ENCODE data around the gene CYB561D1. TPM values are rescaled to one million over a fixed set of nuclear protein-coding genes. Genes with fewer than 3 reads are reported as not detected.

CYB561D1 gene
- total RNA-seq, 2 experiments from 2014 or later: 7.1 to 8.7 TPM

DNA sequence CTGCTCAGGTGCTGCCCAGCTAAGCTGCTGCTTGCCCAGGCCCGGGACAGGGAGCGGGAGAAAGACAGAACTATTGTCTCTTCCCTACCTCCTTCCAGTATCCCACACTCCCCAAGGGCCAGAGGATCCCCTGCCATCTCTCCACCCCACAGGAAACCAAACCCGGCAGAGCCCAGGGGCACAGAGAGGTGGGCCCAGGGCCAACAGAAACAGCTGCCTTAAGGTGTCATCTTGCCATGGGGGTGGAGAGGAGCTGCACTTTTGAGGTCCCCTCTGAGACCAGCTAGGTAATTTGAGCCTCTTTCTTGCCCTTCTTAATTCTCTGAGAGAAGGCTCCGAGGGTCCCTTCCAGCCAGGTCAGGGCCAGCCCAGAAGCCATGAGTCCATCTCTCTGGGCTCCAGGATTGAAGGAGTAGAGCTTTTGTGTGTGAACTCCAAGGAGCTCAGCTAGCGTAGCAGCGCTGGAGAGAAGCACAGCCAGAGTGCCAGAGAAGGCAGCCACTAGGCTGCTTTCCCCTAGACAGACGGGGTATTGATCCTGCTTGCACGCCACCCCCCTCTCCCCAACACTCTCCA lies 36.1 kb downstream of the CYB561D1 start:
- no peak overlapping the region for H3K4me3 Mint-ChIP-seq
- no peaks in the 10 kb centered on the region for H3K27me3 Mint-ChIP-seq
- ChIA-PET POLR2A (interaction anchor here (0.7 to 1.0 kb wide), 2 partner anchors 14 to 105 kb away, joined by 3 to 4 read pairs; no protein-coding TSS in a partner anchor), CTCF (interaction anchor here (0.7 to 21.9 kb wide), 10 partner anchors 8 to 253 kb away, joined by 3 to 864 read pairs (median 6); partner anchors contain the start of genes AMIGO1, ATXN7L2, CYB561D1 and GNAI3)
- intact Hi-C loops (cut with DNase I, micrococcal nuclease): no loop called here
- H3K9me3 Mint-ChIP-seq (ENCODE audit: low read depth): no peaks in the 10 kb centered on the region
- H3K4me1 Mint-ChIP-seq: peaks cover 22% of the 10 kb centered on the region
- H3K27ac Mint-ChIP-seq: no peak overlapping the region
- DNase-seq (no peak), ATAC-seq (no peak)
- H3K36me3 Mint-ChIP-seq (ENCODE audit: low read depth): no peaks in the 10 kb centered on the region

DNA sequence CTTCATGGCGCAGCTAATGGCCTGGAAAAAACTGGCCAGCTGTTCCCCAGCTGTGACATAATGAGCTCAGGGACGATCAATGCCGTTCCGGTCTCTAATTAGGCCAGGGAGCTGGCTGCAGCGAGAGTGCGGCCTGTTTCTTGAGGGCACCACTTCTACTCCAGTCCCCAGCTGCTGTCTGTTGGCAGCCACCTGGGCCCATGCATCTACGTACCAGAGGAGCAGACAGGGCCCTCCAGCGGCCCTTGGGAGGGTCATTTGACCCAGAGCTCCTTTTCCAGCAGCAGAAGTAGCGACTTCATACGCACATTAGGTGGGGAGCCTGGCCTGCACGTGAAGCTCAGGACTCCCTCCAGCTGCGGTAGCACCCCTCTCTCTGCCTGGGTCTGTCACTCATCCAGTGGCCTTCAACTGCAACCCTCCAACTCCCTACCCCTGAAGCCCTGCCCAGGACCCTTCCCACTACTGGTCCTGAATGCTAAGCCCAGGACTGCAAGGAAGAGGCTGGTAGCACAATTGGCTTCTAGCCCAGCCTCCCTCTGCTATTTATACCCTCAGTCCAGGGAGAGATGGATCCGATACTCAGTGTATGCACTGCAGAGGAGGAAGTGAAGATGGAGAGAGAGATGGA lies 36.7 kb downstream of the CYB561D1 start:
- Mint-ChIP-seq H3K36me3 (ENCODE audit: low read depth) (no peaks in the 10 kb centered on the region), H3K9me3 (ENCODE audit: low read depth) (no peaks in the 10 kb centered on the region), H3K4me1 (peaks cover 22% of the 10 kb centered on the region), H3K27ac (peak overlapping the region; percentile 49), H3K4me3 (no peak overlapping the region), H3K27me3 (no peaks in the 10 kb centered on the region)
- ChIA-PET CTCF (interaction anchor here (0.7 to 21.9 kb wide), 10 partner anchors 9 to 254 kb away, joined by 3 to 864 read pairs (median 9); partner anchors contain the start of genes AMIGO1, ATXN7L2, CYB561D1 and GNAI3), POLR2A (interaction anchor here (0.7 kb wide), 1 partner anchor 14 kb away, joined by 3 read pairs; no protein-coding TSS in a partner anchor)
- ATAC-seq (no peak), DNase-seq (no peak)
- intact Hi-C loops (cut with DNase I, micrococcal nuclease): no loop called here

DNA sequence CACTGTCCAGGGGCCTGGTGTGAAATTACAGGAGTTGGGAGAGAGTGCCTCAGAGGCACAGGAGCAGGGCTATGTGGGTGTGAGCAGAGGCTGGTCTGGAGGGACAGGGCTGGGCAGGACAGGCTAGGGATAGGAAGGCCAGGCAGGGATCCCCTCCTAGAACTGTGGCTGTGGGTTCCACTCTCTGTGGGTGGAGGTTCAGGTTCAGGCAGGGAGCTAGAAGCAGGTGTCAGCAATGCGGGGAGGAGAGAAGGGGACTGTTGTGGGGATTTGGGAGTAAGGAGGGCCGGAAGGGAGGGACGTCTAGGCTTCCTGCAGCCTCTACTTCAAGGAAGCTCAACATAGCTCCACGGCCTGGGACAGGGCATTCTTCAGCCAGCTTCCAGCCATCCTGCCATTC lies 37.5 kb downstream of the CYB561D1 start:
- H3K4me3 Mint-ChIP-seq: no peak overlapping the region
- H3K27me3 Mint-ChIP-seq: no peaks in the 10 kb centered on the region
- ATAC-seq: no peak
- H3K4me1 Mint-ChIP-seq: peaks cover 22% of the 10 kb centered on the region
- no peaks in the 10 kb centered on the region for H3K9me3 Mint-ChIP-seq (ENCODE audit: low read depth)
- POLR2A ChIA-PET: interaction anchor here (1.0 to 1.3 kb wide), 3 partner anchors 26 to 37 kb away, joined by 3 to 4 read pairs (median 3); partner anchors contain the start of gene CYB561D1
- DNase-seq: no peak
- no peaks in the 10 kb centered on the region for H3K36me3 Mint-ChIP-seq (ENCODE audit: low read depth)
- H3K27ac Mint-ChIP-seq: peak overlapping the region; percentile 49
- intact Hi-C loops (cut with DNase I, micrococcal nuclease): no loop called here
- CTCF ChIA-PET: interaction anchor here (0.6 to 21.9 kb wide), 34 partner anchors 9 to 780 kb away, joined by 3 to 864 read pairs (median 5); partner anchors contain the start of genes AHCYL1, AMIGO1, ATXN7L2 and CYB561D1

DNA sequence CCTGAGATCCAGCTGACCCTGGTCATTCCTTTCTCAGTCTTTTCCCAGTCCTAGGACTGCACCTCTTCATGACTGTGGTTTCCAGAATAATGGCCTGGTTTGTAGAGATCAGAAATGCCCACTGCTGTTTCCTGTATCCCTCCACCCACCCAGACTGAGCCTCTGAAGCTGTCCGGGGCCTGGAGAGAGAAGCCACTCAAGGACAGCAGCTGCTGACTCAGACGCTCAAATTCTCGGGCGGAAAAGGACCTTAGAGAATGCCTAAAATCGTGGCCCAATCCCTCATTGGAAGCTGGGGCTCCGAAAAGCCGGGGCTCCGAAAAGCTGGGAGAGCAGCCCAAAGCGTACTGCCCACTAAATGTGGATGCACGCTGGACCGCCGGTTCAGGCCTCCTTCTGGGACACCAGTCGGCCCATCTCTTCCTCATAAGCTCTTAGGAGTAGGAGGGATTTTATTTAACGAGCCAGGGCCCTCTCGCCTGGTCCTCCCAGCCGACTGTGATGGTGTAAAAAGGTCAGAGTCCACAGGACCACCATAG lies 38.0 kb downstream of the CYB561D1 start:
- H3K4me3 Mint-ChIP-seq: no peak overlapping the region
- no peaks in the 10 kb centered on the region for H3K9me3 Mint-ChIP-seq (ENCODE audit: low read depth)
- DNase-seq: peak; percentile 20
- intact Hi-C loops (cut with DNase I, micrococcal nuclease): loop anchor here (1.0 to 2.0 kb wide), 13 partner anchors 34 to 489 kb away; partner anchors contain the start of genes CYB561D1 (in 2 of the 2), PSMA5 (in 2 of the 2), PSRC1 (in 1 of the 2) and WDR47 (in 1 of the 2)
- ChIA-PET CTCF (interaction anchor here (0.6 to 21.9 kb wide), 43 partner anchors 8 to 781 kb away, joined by 3 to 864 read pairs (median 5); partner anchors contain the start of genes AHCYL1, AMIGO1, ATXN7L2 and CYB561D1), POLR2A (interaction anchor here (0.6 to 1.6 kb wide), 6 partner anchors 27 to 864 kb away, joined by 3 to 11 read pairs (median 4); partner anchors contain the start of genes CYB561D1 and PSMA5)
- no peaks in the 10 kb centered on the region for H3K27me3 Mint-ChIP-seq
- H3K36me3 Mint-ChIP-seq (ENCODE audit: low read depth): no peaks in the 10 kb centered on the region
- H3K27ac Mint-ChIP-seq: peak overlapping the region; percentile 71
- H3K4me1 Mint-ChIP-seq: peaks cover 22% of the 10 kb centered on the region
- no peak for ATAC-seq

DNA sequence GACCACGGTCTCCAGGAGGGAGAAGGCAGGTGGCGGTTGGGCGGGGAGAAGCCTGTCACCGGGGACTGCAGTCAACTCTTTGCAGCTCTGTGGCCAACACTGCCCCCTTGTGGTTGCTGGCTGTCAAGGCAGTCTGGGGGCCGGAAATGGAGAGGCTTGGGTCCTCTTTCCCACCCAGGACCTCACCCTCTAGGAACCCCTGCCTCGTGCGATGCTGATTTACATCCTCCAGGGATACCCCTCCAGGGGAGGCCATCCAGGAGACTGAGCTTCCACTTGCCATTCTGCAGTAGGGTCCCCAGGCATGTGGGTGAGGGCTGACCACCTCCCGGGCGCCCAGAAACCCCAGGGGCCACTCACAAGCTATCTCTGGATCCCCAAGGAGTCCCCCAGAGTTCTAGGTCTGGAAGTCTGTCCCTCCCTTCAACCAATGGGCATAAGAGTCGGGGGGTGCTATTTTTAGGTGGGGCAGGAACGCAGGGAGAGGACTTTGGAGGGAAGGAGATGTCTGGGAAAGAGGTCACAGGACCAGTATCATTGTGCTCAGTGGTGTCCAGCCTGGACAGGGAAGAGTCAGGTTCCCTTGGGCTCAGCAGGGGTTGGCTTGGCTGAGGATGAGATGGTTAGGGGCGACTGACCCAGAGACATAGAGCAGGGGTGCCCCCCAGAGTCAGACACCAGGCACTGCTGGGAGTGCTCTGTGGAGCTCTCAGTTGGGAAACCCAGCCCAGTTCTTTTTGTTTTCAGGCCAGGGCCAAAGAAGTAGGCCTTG lies 38.7 kb downstream of the CYB561D1 start:
- CTCF ChIA-PET: interaction anchor here (0.6 to 21.9 kb wide), 59 partner anchors 9 to 710 kb away, joined by 3 to 864 read pairs (median 4); partner anchors contain the start of genes AHCYL1, AMIGO1, ATXN7L2 and CLCC1
- H3K4me3 Mint-ChIP-seq: peak overlapping the region; percentile 15
- H3K9me3 Mint-ChIP-seq (ENCODE audit: low read depth): no peaks in the 10 kb centered on the region
- H3K4me1 Mint-ChIP-seq: peaks cover 22% of the 10 kb centered on the region
- POLR2A ChIA-PET: interaction anchor here (0.6 to 1.6 kb wide), 7 partner anchors 16 to 864 kb away, joined by 3 to 11 read pairs (median 3); partner anchors contain the start of genes CYB561D1, GNAI3 and PSMA5
- ATAC-seq (peak; percentile 90), DNase-seq (peak; percentile 95)
- H3K27ac Mint-ChIP-seq: peak overlapping the region; percentile 71
- H3K36me3 Mint-ChIP-seq (ENCODE audit: low read depth): no peaks in the 10 kb centered on the region
- H3K27me3 Mint-ChIP-seq: no peaks in the 10 kb centered on the region
- intact Hi-C loops (cut with DNase I, micrococcal nuclease): loop anchor here (1.0 to 2.0 kb wide), 13 partner anchors 34 to 490 kb away; partner anchors contain the start of genes CYB561D1 (in 2 of the 2), PSMA5 (in 2 of the 2), PSRC1 (in 1 of the 2) and WDR47 (in 1 of the 2)

DNA sequence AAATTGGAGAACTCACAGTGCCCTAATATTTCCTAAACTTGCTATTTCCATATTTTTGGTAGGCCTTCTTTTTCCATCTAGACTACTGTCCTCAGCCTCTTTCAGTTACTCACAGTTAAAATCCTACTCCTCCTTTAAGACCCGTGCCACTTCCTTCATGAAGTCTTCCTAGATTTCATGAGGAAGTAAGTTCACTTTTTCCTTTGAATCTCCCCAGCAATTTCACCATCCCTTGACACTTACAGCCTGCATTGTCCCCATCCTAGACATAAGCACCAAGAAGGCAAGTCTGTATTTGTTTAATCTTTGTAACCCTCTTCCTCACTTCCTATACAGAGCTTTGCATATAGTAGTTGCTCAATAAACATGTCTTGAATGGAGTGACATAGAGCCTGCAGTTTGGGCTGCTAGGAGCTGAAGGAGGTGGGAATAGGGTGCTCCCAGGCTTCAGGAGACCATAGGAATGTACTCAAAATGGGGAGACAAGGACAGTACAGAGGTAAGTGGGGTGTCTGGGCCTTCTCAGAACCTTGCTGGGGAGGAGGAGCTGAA lies 40.5 kb downstream of the CYB561D1 start:
- ChIA-PET CTCF (interaction anchor here (0.6 to 21.9 kb wide), 11 partner anchors 11 to 257 kb away, joined by 3 to 864 read pairs (median 5); partner anchors contain the start of genes AMIGO1, CYB561D1 and GNAI3), POLR2A (interaction anchor here (0.8 kb wide), 1 partner anchor 38 kb away, joined by 3 read pairs; no protein-coding TSS in a partner anchor)
- Mint-ChIP-seq H3K36me3 (ENCODE audit: low read depth) (no peaks in the 10 kb centered on the region), H3K27ac (no peak overlapping the region), H3K4me3 (no peak overlapping the region), H3K4me1 (peaks cover 22% of the 10 kb centered on the region), H3K27me3 (no peaks in the 10 kb centered on the region), H3K9me3 (ENCODE audit: low read depth) (no peaks in the 10 kb centered on the region)
- DNase-seq (no peak), ATAC-seq (no peak)
- intact Hi-C loops (cut with DNase I, micrococcal nuclease): no loop called here

DNA sequence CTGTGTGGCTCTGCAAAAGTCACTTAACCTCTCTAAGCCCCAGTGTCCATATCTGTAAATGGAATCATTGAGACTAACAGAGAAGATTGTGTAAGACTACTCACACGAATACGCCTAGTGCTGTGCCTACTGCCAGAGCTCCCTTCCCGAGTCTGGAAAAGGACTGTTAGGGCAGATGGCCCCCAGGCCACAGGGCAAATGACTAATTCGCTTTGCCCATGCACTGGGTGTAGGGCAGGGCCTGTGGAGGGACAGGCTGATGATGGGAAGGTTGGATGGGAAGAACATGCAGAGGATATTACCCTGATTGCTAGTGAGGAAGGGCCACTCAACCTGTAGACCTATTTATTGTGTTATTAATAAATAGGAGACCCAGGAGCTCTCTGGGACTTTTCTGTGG lies 41.6 kb downstream of the CYB561D1 start:
- H3K4me1 Mint-ChIP-seq: peaks cover 22% of the 10 kb centered on the region
- ChIA-PET CTCF (interaction anchor here (0.8 to 21.9 kb wide), 5 partner anchors 10 to 105 kb away, joined by 4 to 864 read pairs (median 15); partner anchors contain the start of genes AMIGO1, CYB561D1 and GNAI3), POLR2A (interaction anchor here (0.8 kb wide), 1 partner anchor 39 kb away, joined by 3 read pairs; no protein-coding TSS in a partner anchor)
- no peak overlapping the region for H3K4me3 Mint-ChIP-seq
- H3K27me3 Mint-ChIP-seq: no peaks in the 10 kb centered on the region
- H3K9me3 Mint-ChIP-seq (ENCODE audit: low read depth): no peaks in the 10 kb centered on the region
- ATAC-seq: no peak
- DNase-seq: no peak
- intact Hi-C loops (cut with DNase I, micrococcal nuclease): no loop called here
- H3K36me3 Mint-ChIP-seq (ENCODE audit: low read depth): no peaks in the 10 kb centered on the region
- no peak overlapping the region for H3K27ac Mint-ChIP-seq

DNA sequence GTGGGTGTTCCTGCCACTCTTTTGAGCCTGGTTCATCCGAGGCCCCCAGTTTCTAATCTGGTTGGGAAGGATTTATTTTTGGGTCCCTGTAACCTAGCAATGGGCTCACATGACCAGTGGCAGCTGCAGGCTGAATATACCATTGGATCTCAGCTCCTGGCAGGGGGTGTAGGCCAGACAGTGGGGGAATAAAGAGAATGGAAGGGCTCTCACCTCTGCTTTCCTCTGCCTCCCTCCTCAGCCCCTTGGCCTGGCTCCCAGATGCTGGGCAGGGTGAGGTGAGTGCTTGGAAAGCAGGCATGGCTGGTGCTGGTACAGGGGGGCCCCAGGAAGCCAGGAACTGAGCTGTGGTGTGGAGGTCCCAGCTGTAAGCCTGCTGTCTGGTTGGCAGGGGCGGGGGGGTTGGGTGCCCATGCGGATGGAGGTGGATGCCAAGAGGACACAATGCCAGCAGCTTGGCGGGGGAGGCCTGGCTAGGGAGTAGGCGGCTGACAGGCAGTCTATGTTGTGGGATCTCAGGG lies 42.1 kb downstream of the CYB561D1 start:
- H3K4me1 Mint-ChIP-seq: peaks cover 18% of the 10 kb centered on the region
- ATAC-seq (no peak), DNase-seq (no peak)
- no peaks in the 10 kb centered on the region for H3K9me3 Mint-ChIP-seq (ENCODE audit: low read depth)
- intact Hi-C loops (cut with DNase I, micrococcal nuclease): no loop called here
- no peak overlapping the region for H3K27ac Mint-ChIP-seq
- CTCF ChIA-PET: interaction anchor here (0.6 to 21.9 kb wide), 4 partner anchors 10 to 72 kb away, joined by 3 to 864 read pairs (median 9); partner anchors contain the start of genes AMIGO1 and CYB561D1
- H3K36me3 Mint-ChIP-seq (ENCODE audit: low read depth): no peaks in the 10 kb centered on the region
- no peaks in the 10 kb centered on the region for H3K27me3 Mint-ChIP-seq
- POLR2A ChIA-PET: no interaction called here
- no peak overlapping the region for H3K4me3 Mint-ChIP-seq

DNA sequence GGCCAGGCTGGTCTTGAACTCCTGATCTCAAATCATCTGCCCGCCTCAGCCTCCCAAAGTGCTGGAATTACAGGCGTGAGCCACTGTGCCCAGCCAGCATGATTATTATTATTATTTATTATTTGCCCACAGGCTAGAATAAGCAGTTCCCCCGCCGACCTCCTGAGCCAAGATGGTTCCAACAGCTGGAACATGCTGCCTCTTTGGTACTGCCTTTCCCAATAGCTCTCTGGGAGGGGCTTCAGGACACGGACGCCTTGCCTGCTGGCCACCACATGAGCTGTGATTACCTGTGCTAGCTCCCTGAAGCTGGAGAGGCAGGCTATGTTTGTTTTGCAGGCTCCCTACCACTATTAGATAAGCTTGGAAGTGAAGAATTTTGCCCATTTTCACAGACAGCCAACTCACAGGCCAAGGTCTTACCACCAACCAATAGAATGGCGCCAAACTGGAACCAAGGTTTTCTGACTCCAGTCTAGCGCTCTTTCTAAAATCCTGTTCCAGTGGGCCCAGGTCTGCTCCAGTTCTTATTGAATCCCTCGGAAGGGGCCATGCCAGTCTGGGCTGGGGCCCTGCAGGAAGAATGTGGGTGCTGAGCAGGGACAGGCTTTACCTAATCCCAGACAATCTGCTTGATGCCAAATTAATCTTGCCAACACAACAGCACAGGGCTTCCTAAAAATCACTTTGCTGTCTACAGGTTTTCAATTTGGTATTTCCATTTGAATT lies 43.7 kb downstream of the CYB561D1 start:
- Mint-ChIP-seq H3K4me3 (no peak overlapping the region), H3K36me3 (ENCODE audit: low read depth) (no peaks in the 10 kb centered on the region), H3K4me1 (peaks cover 2% of the 10 kb centered on the region), H3K27me3 (no peaks in the 10 kb centered on the region), H3K27ac (no peak overlapping the region), H3K9me3 (ENCODE audit: low read depth) (no peaks in the 10 kb centered on the region)
- CTCF ChIA-PET: interaction anchor here (0.8 to 21.9 kb wide), 6 partner anchors 8 to 139 kb away, joined by 3 to 864 read pairs (median 4); partner anchors contain the start of genes AMIGO1, ATXN7L2 and CYB561D1
- intact Hi-C loops (cut with DNase I, micrococcal nuclease): no loop called here
- ATAC-seq: no peak
- POLR2A ChIA-PET: interaction anchor here (0.7 kb wide), 1 partner anchor 112 kb away, joined by 3 read pairs; no protein-coding TSS in a partner anchor
- no peak for DNase-seq

Measured in activated CD4-positive, alpha-beta T cell treated with anti-CD3 and anti-CD28 coated beads for 36 hours (primary cell).